Skeletal muscle tissue (tissue), 4 donors: Measurements from ENCODE around the gene NUP133. TPM values are rescaled to one million over a fixed set of nuclear protein-coding genes. Genes with fewer than 3 reads are reported as not detected.
"Not testable (repeated sequence)": the region's sequence is repeated elsewhere in the genome, so short reads cannot be mapped to it uniquely, and the experiment has no call there.

ENCODE experiments used
- H3K27ac ChIP-seq: one replicate; pipeline ENCODE4 v1.7.0; 2013; ENCODE audit warnings: mild to moderate bottlenecking, low read depth, low read length, inconsistent platforms
- H3K27me3 ChIP-seq, 3 donors: one replicate each; pipeline ENCODE4 v1.7.0; 2013; ENCODE audit warnings: low read length in 3 of 3; ENCODE audit not compliant: control insufficient read depth in 3 of 3, insufficient read depth in 3 of 3
- H3K36me3 ChIP-seq, 3 donors: one replicate each; pipeline ENCODE4 v1.7.0; 2013; ENCODE audit warnings: low read length in 3 of 3; ENCODE audit not compliant: control insufficient read depth in 3 of 3, insufficient read depth in 3 of 3
- H3K4me1 ChIP-seq, 3 donors: one replicate each; pipeline ENCODE4 v1.7.0; 2013; ENCODE audit warnings: low read length in 3 of 3, mild to moderate bottlenecking in 3 of 3; ENCODE audit not compliant: control insufficient read depth in 3 of 3, insufficient read depth in 3 of 3
- H3K4me3 ChIP-seq, 3 donors: one replicate each; pipeline ENCODE4 v1.7.0; 2013; ENCODE audit warnings: low read length in 3 of 3
- H3K9ac ChIP-seq, 3 donors: one replicate each; pipeline ENCODE4 v1.7.0; 2013; ENCODE audit warnings: low read length in 3 of 3, mild to moderate bottlenecking in 3 of 3, moderate library complexity in 2 of 3, low read depth in 1 of 3
- H3K9me3 ChIP-seq, 3 donors: one replicate each; pipeline ENCODE4 v1.7.0; 2013; ENCODE audit warnings: low read length in 3 of 3; ENCODE audit not compliant: control insufficient read depth in 3 of 3
- total RNA-seq: library from RNA; depleted of rRNA; stranded (reverse); fragments of >200 nt; gene quantifications from one replicate; pipeline ENCODE4 v1.2.3, GENCODE V29; 2014
- donor health status: Osteomylitis.

Gene NUP133
- total RNA-seq, 1 donor from 2014 or later: 44.4 TPM

DNA sequence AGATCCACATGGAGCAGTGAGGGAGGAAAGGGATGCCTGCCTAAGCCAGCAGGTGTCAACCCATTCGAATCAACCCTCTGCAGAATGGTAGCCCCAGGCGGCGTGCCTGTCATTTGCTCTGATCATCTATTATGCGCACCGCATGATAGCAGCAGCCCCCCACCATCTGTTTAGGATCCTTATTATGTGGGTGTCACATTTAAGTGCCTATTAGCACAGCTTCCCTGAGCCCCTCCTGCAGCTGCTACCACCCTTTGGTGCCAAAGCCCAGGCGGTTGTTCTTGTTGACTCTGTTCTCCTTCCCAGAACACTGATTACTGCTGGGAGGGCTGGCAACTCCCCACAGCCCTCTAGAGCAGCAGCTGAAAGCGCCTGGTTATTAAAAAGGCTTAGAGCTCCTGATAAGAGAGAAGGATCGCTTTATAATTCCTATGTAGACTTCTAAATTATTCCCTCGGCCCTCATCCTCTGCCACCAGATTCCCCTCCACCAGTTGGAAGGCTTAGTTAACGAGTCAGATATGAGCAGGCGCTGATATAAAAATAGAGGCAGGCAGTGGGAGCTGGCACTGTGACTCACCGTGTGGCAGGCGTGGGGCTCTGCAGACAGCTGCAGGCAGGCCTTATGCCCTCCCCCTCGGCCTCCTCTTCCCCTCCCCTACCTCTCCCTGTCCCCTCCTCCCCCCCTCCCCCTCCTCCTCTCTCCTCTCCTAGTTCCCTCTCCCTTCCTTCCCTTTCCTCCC, 97.3 kb downstream of the NUP133 start:
- peaks cover 41 to 52% (median 51%) of the 10 kb centered on the region in 3 donors for H3K4me1 ChIP-seq
- peak overlapping the region; percentile 70 to 80 (median 71) for H3K4me3 ChIP-seq
- peak overlapping the region; percentile 82 to 99 (median 94) for H3K9ac ChIP-seq
- peaks cover 8 to 26% (median 11%) of the 10 kb centered on the region in 3 donors for H3K27me3 ChIP-seq
- peak overlapping the region; percentile 99 for H3K27ac ChIP-seq
- H3K36me3 ChIP-seq: no peaks in the 10 kb centered on the region
- no peaks in the 10 kb centered on the region for H3K9me3 ChIP-seq

DNA sequence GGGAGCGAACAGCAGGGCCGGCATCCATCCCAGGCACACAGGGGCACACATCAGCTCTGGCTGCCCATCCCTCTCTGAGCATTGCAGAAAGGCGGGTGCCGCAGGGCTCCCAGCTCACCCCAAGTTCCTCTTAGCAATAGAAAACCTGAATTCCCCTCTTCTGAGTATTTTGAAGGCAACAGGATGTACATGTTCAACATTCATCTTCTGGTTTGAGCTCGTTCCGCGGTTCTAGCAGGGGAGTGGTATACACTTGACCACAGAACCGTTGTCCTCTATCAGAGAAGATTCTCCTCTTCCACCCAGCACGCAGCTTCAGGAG, 97.8 kb downstream of the NUP133 start:
- peak overlapping the region; percentile 99 for H3K27ac ChIP-seq
- H3K9me3 ChIP-seq: no peaks in the 10 kb centered on the region
- no peaks in the 10 kb centered on the region for H3K36me3 ChIP-seq
- peak overlapping the region; percentile 82 to 99 (median 94) for H3K9ac ChIP-seq
- H3K27me3 ChIP-seq: peaks cover 8 to 26% (median 11%) of the 10 kb centered on the region in 3 donors
- H3K4me1 ChIP-seq: peaks cover 41 to 52% (median 51%) of the 10 kb centered on the region in 3 donors
- peak overlapping the region; percentile 70 to 80 (median 71) for H3K4me3 ChIP-seq

DNA sequence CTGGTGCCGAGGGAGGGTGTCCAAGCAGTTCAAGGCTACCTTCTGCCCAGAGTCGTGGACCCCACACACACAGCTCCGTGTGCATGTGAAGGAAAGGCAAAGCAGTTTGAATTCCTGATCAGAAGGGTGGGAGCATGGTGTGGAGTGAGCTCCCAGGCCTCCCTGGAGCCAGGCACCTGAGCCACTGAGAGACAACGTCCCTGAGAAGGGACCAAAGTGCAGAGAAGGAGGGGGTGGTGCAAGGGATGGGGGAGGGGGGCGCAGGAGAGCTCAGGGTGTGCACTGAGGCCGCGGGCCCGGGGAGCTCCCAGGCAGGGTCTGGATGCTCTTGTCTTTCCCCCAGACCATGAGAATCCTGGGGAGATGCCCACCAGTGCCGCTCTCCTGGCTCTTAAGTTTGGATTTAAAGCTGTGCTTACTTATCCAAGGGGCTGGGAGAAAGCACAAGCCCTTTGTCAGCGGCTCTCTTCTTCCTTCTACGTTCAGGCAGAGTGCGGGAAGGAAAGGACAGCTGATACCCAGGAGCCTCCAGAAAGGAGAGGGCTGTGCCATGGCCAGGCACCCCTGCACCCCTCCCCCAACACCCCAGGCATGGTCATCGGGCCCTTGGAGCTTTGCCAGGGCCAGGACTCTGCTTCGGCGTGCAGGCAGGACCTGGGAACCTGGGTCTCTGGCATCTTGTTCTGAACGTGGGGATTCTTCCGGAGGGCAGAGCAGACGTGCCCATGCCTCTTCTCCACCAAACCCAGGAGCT, 98.3 kb downstream of the NUP133 start:
- H3K9ac ChIP-seq: peak overlapping the region; percentile 82 to 99 (median 94)
- H3K4me1 ChIP-seq: peaks cover 41 to 52% (median 51%) of the 10 kb centered on the region in 3 donors
- H3K36me3 ChIP-seq: no peaks in the 10 kb centered on the region
- H3K4me3 ChIP-seq: peak overlapping the region; percentile 70 to 84 (median 74)
- H3K9me3 ChIP-seq: no peaks in the 10 kb centered on the region
- peaks cover 8 to 26% (median 11%) of the 10 kb centered on the region in 3 donors for H3K27me3 ChIP-seq
- peak overlapping the region; percentile 99 for H3K27ac ChIP-seq

DNA sequence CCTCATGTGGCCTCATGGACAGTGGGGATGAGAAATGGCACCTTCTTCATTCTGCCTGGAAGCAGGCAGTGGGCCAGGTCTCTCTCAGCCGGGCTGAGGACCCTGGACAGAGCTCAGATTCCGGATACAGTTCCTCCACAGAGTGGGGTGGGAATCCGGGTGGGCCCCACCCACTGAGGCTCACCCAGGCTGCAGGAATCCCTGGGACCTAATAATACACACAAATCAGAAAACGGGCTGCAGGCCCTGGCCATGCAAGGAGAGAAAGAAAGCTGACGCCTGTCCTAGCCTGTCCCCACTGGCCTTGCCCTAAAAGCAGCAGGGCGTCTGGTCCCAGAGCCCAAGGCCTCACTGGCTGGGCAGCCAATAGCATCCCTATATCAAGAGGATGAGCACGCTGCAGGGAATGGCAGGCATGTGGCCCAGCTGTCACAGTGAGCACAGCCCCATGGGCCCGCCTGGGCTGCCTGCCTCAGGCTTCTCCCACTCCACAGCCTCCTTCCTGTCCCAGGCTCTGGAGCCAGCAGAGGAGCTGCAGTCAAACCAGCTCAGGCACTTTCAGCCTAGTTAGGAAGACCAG, 99.6 kb downstream of the NUP133 start:
- Histone ChIP-seq H3K9ac (peak overlapping the region; percentile 84 to 99 (median 94)), H3K27me3 (peaks cover 8 to 26% (median 11%) of the 10 kb centered on the region in 3 donors), H3K36me3 (no peaks in the 10 kb centered on the region), H3K4me3 (peak overlapping the region; percentile 71 to 84 (median 74)), H3K4me1 (peaks cover 41 to 52% (median 51%) of the 10 kb centered on the region in 3 donors), H3K9me3 (no peaks in the 10 kb centered on the region), H3K27ac (peak overlapping the region; percentile 99)

DNA sequence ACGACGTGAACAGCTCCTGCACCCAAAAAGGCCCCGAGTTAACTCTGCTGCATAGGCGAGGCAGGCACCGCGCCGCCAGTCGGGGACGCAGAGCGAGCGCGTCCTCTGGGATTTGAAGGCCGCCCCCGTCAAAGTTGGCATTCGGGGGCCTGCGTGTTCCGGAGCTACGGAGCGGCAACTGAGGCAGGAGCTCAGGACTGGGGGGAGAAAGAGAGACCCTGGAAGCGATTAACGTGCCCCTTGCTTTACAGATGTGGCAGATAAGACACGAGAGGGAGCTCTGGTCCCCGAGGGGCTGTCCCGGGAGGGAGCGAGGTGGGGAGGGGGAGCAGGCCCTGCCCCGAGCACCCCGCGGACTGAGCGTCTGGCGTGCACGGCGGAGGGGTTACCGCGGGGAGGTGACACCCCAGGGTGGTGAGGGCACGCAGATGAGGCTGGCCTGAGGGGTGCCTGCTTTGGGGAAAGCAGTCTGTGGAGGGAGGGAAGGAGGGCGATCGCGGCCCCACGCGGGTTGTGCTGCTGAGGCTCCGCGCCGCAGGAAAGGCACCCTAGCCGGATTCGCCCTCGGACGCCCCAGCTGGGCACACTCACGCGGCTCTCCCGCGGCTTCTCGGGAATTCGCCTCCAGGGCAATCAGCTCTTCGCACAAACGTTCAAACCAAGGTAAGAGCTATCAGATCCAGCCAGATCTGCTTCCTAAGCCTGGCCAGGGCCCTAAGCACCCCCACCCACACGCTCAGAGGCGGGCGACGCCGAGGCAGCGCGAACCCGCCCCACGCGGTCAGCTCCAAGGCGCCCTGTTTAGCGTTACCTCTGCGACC, 100.7 kb downstream of the NUP133 start:
- peak overlapping the region; percentile 73 to 95 (median 84) for H3K9ac ChIP-seq
- peaks cover 8 to 26% (median 11%) of the 10 kb centered on the region in 3 donors for H3K27me3 ChIP-seq

DNA sequence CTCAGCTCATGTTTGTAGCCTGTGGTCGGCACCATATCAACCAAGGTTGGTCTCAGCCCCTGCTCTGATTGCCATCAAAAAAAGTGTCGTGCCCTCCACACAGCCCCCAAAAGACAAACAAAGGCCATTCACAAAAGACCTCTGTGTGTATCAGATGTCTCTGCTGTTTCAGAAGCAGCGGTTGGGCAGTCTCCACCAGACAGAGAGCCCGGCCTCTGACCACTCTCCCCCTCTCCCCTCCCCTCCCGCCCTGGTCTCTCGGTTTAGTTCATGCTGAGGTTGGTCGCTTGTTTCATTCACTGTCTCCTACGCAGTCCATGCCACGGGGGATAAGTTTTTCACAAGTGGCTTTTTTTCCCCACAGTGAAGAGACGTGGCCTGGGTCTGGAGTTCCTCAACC, 101.3 kb downstream of the NUP133 start:
- H3K27me3 ChIP-seq: peaks cover 8 to 26% (median 11%) of the 10 kb centered on the region in 3 donors
- peak overlapping the region; percentile 99 for H3K27ac ChIP-seq

More for the DNA sequence above, 100.7 kb downstream of the NUP133 start:
- Histone ChIP-seq H3K4me3 (peak overlapping the region; percentile 60 to 78 (median 71)), H3K9me3 (no peaks in the 10 kb centered on the region), H3K36me3 (no peaks in the 10 kb centered on the region), H3K4me1 (peaks cover 37 to 50% (median 49%) of the 10 kb centered on the region in 3 donors), H3K27ac (peak overlapping the region; percentile 99)

DNA sequence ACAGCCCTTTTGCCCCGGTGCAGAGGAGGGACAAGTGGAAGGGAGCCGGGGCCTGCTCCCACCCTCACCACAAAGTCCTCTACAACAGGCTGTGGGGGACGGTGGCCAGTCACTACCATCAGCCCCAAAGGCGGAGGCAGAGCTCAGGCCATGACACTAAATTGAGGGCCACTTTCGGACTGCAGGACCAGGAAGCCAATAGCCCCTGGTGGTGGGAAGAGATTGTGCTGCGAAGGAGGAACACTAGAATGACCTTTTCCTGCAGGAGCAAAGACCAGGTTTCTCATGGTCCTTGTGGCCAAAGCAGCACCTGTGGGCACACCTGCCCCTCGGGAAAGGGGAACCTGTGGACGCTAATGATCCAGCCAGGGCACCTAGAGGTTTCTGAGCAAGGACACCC, 104.6 kb downstream of the NUP133 start:
- H3K9me3 ChIP-seq: no peaks in the 10 kb centered on the region
- peaks cover 7 to 24% (median 21%) of the 10 kb centered on the region in 3 donors for H3K4me1 ChIP-seq
- no peak overlapping the region for H3K27ac ChIP-seq
- no peak overlapping the region for H3K4me3 ChIP-seq
- H3K36me3 ChIP-seq: no peaks in the 10 kb centered on the region
- no peak overlapping the region for H3K9ac ChIP-seq
- H3K27me3 ChIP-seq: peaks cover 4 to 20% (median 4%) of the 10 kb centered on the region in 3 donors

More for the DNA sequence above, 101.3 kb downstream of the NUP133 start:
- Histone ChIP-seq H3K4me1 (peaks cover 31 to 44% (median 43%) of the 10 kb centered on the region in 3 donors), H3K9me3 (no peaks in the 10 kb centered on the region), H3K36me3 (no peaks in the 10 kb centered on the region), H3K9ac (peak overlapping the region; percentile 73 to 95 (median 84)), H3K4me3 (peak overlapping the region; percentile 60 to 78 (median 71))

DNA sequence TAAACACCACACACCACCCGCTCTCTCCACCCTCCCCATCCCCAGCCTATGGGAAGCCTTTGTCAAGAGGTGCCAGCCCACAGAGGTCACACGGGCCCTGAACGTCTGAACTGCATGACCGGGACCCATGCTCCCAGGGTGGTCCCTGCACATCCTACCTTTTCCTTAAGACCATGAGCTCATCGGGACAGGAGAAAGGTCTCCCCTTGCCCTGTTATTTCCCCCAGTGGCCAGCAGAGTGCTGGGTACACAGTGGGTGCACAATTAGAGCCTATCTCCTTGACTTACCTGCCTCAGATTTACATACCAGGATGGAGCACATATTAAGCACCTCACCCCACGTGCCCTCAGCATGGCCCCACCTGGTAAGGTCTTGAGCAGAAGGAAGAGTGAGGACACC, 105.1 kb downstream of the NUP133 start:
- peaks cover 4 to 15% (median 4%) of the 10 kb centered on the region in 3 donors for H3K27me3 ChIP-seq

DNA sequence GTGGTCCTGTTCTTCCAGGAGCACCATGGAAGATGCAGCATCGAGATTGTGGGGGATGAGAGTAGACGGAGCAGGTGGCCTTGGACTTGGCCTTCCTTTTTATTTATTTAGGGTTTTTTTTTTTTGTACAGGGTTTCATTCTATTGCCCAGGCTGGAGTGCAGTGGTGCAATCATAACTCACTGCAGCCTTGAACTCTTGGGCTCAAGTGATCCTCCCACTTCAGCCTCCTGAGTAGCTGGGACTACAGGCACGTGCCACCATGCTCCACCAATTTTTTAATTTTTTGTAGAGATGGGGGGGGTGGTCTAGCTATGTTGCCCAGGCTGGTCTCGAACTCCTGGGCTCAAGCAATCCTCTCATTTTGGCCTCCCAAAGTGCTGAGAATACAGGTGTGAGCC, 105.8 kb downstream of the NUP133 start:
- not testable (repeated sequence) for H3K9ac ChIP-seq, H3K27me3 ChIP-seq, H3K9me3 ChIP-seq, H3K36me3 ChIP-seq, H3K27ac ChIP-seq, H3K4me3 ChIP-seq
- peaks cover 2 to 14% (median 10%) of the 10 kb centered on the region in 3 donors for H3K4me1 ChIP-seq

More for the DNA sequence above, 105.1 kb downstream of the NUP133 start:
- H3K4me3 ChIP-seq: no peak overlapping the region
- H3K4me1 ChIP-seq: peaks cover 4 to 20% (median 17%) of the 10 kb centered on the region in 3 donors
- H3K36me3 ChIP-seq: no peaks in the 10 kb centered on the region
- no peak overlapping the region for H3K27ac ChIP-seq
- no peaks in the 10 kb centered on the region for H3K9me3 ChIP-seq
- no peak overlapping the region for H3K9ac ChIP-seq
